ENCODE data around the gene EGFL8.

Gene EGFL8

DNA sequence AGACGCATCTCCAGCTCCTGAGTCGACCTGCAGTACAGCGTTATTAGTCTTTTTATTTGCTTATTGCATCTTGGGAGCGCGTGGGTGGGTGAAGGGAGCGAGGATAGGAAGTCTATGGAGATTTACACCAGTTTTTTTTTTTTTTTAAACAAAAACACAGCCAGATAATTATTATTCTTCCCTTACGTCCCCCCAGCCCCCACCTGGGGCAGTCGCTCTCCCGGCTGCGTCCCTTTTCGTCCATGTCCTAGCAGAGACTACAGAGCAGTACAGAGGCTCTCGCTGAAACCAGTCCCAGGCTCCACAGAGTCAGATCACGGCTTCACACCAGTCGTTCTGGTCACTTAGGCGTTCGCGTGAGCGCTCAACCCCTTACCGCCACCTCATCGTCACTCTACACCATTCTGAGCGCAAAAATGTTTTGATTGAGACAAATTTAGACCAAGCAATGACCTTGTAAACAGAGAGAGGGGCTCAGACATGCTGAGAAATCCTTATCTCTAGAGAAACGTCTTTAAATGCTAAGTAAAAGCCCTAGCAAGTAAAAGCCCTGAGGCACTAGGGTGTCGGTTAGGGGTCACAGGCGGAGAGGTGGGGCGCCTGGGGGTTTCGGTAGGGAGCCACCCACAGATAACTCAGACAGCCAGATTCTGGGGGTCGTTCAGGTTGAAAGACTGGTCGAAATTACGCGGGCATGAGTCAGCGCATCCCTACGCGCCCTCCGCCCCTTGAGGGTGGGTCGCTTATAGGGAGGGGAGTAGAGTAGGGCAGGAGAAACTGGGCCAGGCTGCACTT, 11.4 kb upstream of the EGFL8 start:
- peaks cover 17% of the 10 kb centered on the region for H3K79me2 ChIP-seq (ENCODE audit: insufficient read depth, low read length)
- no peak overlapping the region for H2AFZ ChIP-seq (ENCODE audit: low read length)
- H3K4me3 ChIP-seq (ENCODE audit: low read length, poor library complexity, severe bottlenecking) = peak overlapping the region; percentile 90
- no peaks in the 10 kb centered on the region for H3K27me3 ChIP-seq (ENCODE audit: insufficient read depth, low read length, poor library complexity, severe bottlenecking)
- peaks cover 6% of the 10 kb centered on the region; the same call in 1 of the 2 replicates for H3K36me3 ChIP-seq (ENCODE audit: insufficient read depth, low read length)
- H3K4me1 ChIP-seq (ENCODE audit: insufficient read depth, low read length, poor library complexity, severe bottlenecking) = peaks cover 21% of the 10 kb centered on the region
- H3K4me2 ChIP-seq (ENCODE audit: low read depth, low read length, poor library complexity, severe bottlenecking) = peak overlapping the region; percentile 93
- H3K9me3 ChIP-seq (ENCODE audit: insufficient read depth, low read depth, low read length) = no peaks in the 10 kb centered on the region
- H3K9ac ChIP-seq (ENCODE audit: low read depth, low read length, poor library complexity, severe bottlenecking) = peak overlapping the region; percentile 70
- TF ChIP-seq EZH2phosphoT487 (IDR thresholded peaks at IDR 0.05; ENCODE audit: borderline replicate concordance) = no peak
- TF ChIP-seq, protein P1, sequence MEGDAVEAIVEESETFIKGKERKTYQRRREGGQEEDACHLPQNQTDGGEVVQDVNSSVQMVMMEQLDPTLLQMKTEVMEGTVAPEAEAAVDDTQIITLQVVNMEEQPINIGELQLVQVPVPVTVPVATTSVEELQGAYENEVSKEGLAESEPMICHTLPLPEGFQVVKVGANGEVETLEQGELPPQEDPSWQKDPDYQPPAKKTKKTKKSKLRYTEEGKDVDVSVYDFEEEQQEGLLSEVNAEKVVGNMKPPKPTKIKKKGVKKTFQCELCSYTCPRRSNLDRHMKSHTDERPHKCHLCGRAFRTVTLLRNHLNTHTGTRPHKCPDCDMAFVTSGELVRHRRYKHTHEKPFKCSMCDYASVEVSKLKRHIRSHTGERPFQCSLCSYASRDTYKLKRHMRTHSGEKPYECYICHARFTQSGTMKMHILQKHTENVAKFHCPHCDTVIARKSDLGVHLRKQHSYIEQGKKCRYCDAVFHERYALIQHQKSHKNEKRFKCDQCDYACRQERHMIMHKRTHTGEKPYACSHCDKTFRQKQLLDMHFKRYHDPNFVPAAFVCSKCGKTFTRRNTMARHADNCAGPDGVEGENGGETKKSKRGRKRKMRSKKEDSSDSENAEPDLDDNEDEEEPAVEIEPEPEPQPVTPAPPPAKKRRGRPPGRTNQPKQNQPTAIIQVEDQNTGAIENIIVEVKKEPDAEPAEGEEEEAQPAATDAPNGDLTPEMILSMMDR (conservative IDR thresholded peaks at IDR 0.05; ENCODE audit: low read length) = no peak
- no peaks in the 10 kb centered on the region for H4K20me1 ChIP-seq (ENCODE audit: insufficient read depth, low read length, poor library complexity, severe bottlenecking)
- H3F3A ChIP-seq (ENCODE audit: low read depth) = no peaks in the 10 kb centered on the region
- H3K9me2 ChIP-seq (replicated peaks; ENCODE audit: low read depth, low read length) = no peaks in the 10 kb centered on the region

DNA sequence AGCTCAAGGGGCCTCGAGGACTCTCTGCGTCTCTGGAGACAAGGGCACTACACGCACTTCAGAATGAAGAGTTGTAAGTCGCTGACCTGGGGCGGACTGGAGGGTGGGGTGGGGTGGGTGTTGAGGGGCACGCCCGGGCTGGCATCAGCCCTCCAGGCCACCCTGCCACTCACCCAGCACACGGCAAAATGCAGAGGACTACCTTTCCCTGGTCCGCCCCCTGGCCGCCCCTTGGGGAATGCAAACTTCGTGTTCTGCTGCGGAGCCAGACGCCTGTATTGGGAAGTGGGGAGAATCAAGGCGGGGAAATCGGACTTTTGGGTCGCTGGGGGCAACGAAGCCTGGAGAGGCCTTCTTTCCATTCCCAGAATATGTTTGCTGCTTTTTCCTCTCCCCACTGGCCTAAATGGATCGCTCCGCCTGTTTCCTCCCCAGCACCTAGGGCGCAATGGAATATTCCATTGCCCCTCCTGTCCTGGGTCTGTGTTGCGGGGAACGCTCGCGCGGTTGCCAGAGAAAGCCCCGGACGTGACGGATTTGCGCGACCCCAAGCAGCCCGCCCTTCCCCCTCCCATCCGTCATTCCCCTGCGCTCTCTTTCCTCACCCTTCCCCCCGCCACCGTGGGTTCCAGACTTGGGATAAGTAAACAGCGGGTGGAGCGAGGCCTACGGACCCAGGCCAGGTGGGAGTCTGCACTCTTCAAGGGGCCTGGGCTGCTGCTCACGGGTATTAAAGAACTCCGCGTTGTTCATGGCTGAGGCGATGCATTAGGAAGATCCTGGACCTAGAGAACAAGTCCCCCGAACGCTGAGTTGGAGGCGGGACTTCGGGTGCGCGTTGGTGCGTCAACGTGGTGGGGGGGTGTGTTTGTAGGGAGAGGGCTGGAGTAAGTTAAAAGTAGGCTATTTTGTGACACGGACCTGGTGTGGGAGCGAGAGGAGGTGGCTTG, 10.6 kb upstream of the EGFL8 start, which contains the start of gene PPT2:
Gene PPT2, plus strand, starts transcription at position 578 of the 950 bp plus-strand sequence. CDS start 454 bp downstream, outside the sequence.
- H3K36me3 ChIP-seq (ENCODE audit: insufficient read depth, low read length) = peaks cover 11% of the 10 kb centered on the region; the same call in 1 of the 2 replicates
- H3K4me3 ChIP-seq (ENCODE audit: low read length, poor library complexity, severe bottlenecking) = peak within 1 kb of the TSS; percentile 90
- TF ChIP-seq, protein P1 (conservative IDR thresholded peaks at IDR 0.05; ENCODE audit: low read length) = no peak
- H4K20me1 ChIP-seq (ENCODE audit: insufficient read depth, low read length, poor library complexity, severe bottlenecking) = no peaks in the 10 kb centered on the region
- peak within 1 kb of the TSS; percentile 93 for H3K4me2 ChIP-seq (ENCODE audit: low read depth, low read length, poor library complexity, severe bottlenecking)
- peak within 1 kb of the TSS; percentile 93 for H2AFZ ChIP-seq (ENCODE audit: low read length)
- no peaks in the 10 kb centered on the region for H3K9me3 ChIP-seq (ENCODE audit: insufficient read depth, low read depth, low read length)
- H3K27me3 ChIP-seq (ENCODE audit: insufficient read depth, low read length, poor library complexity, severe bottlenecking) = no peaks in the 10 kb centered on the region
- no peaks in the 10 kb centered on the region for H3F3A ChIP-seq (ENCODE audit: low read depth)
- H3K79me2 ChIP-seq (ENCODE audit: insufficient read depth, low read length) = peaks cover 17% of the 10 kb centered on the region
- peak within 1 kb of the TSS; percentile 70 for H3K9ac ChIP-seq (ENCODE audit: low read depth, low read length, poor library complexity, severe bottlenecking)
- H3K4me1 ChIP-seq (ENCODE audit: insufficient read depth, low read length, poor library complexity, severe bottlenecking) = peaks cover 21% of the 10 kb centered on the region
- no peaks in the 10 kb centered on the region for H3K9me2 ChIP-seq (replicated peaks; ENCODE audit: low read depth, low read length)

DNA sequence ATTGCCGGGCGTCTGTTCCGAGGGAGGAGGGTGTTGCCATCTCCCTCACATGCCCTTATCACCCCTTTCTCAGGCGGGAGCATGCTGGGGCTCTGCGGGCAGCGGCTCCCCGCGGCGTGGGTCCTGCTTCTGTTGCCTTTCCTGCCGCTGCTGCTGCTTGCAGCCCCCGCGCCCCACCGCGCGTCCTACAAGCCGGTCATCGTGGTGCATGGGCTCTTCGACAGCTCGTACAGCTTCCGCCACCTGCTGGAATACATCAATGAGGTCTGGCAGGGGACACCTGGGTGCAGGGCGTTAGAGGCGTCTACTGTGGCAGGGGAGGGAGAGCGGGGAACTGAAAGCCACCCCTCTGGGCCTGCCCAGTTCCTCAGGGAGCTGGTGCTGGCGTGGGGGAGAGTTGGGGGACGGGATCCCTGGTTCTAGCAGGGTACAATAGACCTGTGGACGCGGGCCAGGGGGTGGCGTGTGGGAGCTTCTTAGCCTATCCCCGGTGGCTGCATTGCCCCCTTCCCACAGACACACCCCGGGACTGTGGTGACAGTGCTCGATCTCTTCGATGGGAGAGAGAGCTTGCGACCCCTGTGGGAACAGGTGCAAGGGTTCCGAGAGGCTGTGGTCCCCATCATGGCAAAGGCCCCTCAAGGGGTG, 9.8 kb upstream of the EGFL8 start:
- peak overlapping the region; percentile 90 for H3K4me3 ChIP-seq (ENCODE audit: low read length, poor library complexity, severe bottlenecking)
- H3K36me3 ChIP-seq (ENCODE audit: insufficient read depth, low read length) = peaks cover 11% of the 10 kb centered on the region; the same call in 1 of the 2 replicates
- H3K9me3 ChIP-seq (ENCODE audit: insufficient read depth, low read depth, low read length) = no peaks in the 10 kb centered on the region
- H3K9me2 ChIP-seq (replicated peaks; ENCODE audit: low read depth, low read length) = no peaks in the 10 kb centered on the region
- H3K4me1 ChIP-seq (ENCODE audit: insufficient read depth, low read length, poor library complexity, severe bottlenecking) = peaks cover 21% of the 10 kb centered on the region
- peak overlapping the region; percentile 93 for H3K4me2 ChIP-seq (ENCODE audit: low read depth, low read length, poor library complexity, severe bottlenecking)
- H3K79me2 ChIP-seq (ENCODE audit: insufficient read depth, low read length) = peaks cover 17% of the 10 kb centered on the region
- H4K20me1 ChIP-seq (ENCODE audit: insufficient read depth, low read length, poor library complexity, severe bottlenecking) = no peaks in the 10 kb centered on the region
- H3K9ac ChIP-seq (ENCODE audit: low read depth, low read length, poor library complexity, severe bottlenecking) = peak overlapping the region; percentile 70
- TF ChIP-seq EZH2phosphoT487 (IDR thresholded peaks at IDR 0.05; ENCODE audit: borderline replicate concordance) = no peak
- TF ChIP-seq, protein P1 (conservative IDR thresholded peaks at IDR 0.05; ENCODE audit: low read length) = peak; percentile 63
- H3K27me3 ChIP-seq (ENCODE audit: insufficient read depth, low read length, poor library complexity, severe bottlenecking) = no peaks in the 10 kb centered on the region
- no peaks in the 10 kb centered on the region for H3F3A ChIP-seq (ENCODE audit: low read depth)
- H2AFZ ChIP-seq (ENCODE audit: low read length) = peak overlapping the region; percentile 93

Data from Loucy (cell line).